Activated CD4-positive, alpha-beta T cell treated with anti-CD3 and anti-CD28 coated beads, Interleukin-2, amount 50 U/mL, for 1 hour (primary cell): ENCODE results near the gene DNAJC21.
"Not testable (repeated sequence)": the region's sequence is repeated elsewhere in the genome, so short reads cannot be mapped to it uniquely, and the experiment has no call there.

Experiments
- DNase-seq: peaks from one replicate; pipeline ENCODE4 v3.0.0-alpha.2; 2020

Gene DNAJC21

GRCh38 chr5:34929134-34929719 is at the start of gene DNAJC21:
Gene DNAJC21, plus strand, starts transcription at chr5:34929559. Its CDS starts 261 bp downstream, at chr5:34929820.
- peak; percentile 96 for DNase-seq

GRCh38 chr5:34881246-34881645 is 48.1 kb upstream of the DNAJC21 start:
- DNase-seq: no peak

GRCh38 chr5:34886392-34887119 is 42.8 kb upstream of the DNAJC21 start:
- no peak for DNase-seq

- no peak for DNase-seq
Measured at GRCh38 chr5:34889394-34889793, 40.0 kb upstream of the DNAJC21 start.

- DNase-seq: no peak
Measured at GRCh38 chr5:34891981-34892380, 37.4 kb upstream of the DNAJC21 start.

GRCh38 chr5:34892414-34892813 is 36.9 kb upstream of the DNAJC21 start:
- no peak for DNase-seq

GRCh38 chr5:34894716-34895115 is 34.6 kb upstream of the DNAJC21 start:
- DNase-seq: no peak

GRCh38 chr5:34895641-34896419 is 33.5 kb upstream of the DNAJC21 start:
- DNase-seq: no peak

GRCh38 chr5:34897646-34898045 is 31.7 kb upstream of the DNAJC21 start:
- DNase-seq: no peak

- peak; percentile 62 for DNase-seq
Measured at GRCh38 chr5:34898258-34898895, 31.0 kb upstream of the DNAJC21 start.

GRCh38 chr5:34899066-34899465 is 30.3 kb upstream of the DNAJC21 start:
- no peak for DNase-seq

- DNase-seq: no peak
Measured at GRCh38 chr5:34900652-34901051, 28.7 kb upstream of the DNAJC21 start.

GRCh38 chr5:34903260-34903659 is 26.1 kb upstream of the DNAJC21 start:
- no peak for DNase-seq

GRCh38 chr5:34905564-34905963 is 23.8 kb upstream of the DNAJC21 start:
- DNase-seq: no peak

GRCh38 chr5:34913072-34913471 is 16.3 kb upstream of the DNAJC21 start:
- DNase-seq: no peak

- peak; percentile 4 for DNase-seq
Measured at GRCh38 chr5:34914671-34915138, 14.7 kb upstream of the DNAJC21 start.

- DNase-seq: peak; percentile 91
Measured at GRCh38 chr5:34915139-34915855, 14.1 kb upstream of the DNAJC21 start, which contains the start of the genes BRIX1 and RAD1. Gene BRIX1, plus strand, starts transcription at chr5:34915711. Its CDS starts 28 bp downstream, at chr5:34915739. Gene RAD1, minus strand, starts transcription at chr5:34915504. Its CDS starts 612 bp downstream, at chr5:34914892.

- DNase-seq: no peak
Measured at GRCh38 chr5:34915856-34916192, 13.5 kb upstream of the DNAJC21 start.

- DNase-seq: no peak
Measured at GRCh38 chr5:34916518-34916917, 12.8 kb upstream of the DNAJC21 start.

GRCh38 chr5:34918025-34918424 is 11.3 kb upstream of the DNAJC21 start:
- DNase-seq: no peak

GRCh38 chr5:34919077-34919476 is 10.3 kb upstream of the DNAJC21 start:
- no peak for DNase-seq

GRCh38 chr5:34923256-34923655 is 6.1 kb upstream of the DNAJC21 start:
- not testable (repeated sequence) for DNase-seq
